Aorta (tissue), 5 donors: Measurements from ENCODE around the gene BGN. TPM values are rescaled to one million over a fixed set of nuclear protein-coding genes. Genes with fewer than 3 reads are reported as not detected.

Experiments
- ATAC-seq: fragments of 200-7000 bp; cut with Tn5 transposase; one replicate; pipeline ENCODE4 v1.9.1; 2022; ENCODE audit warnings: moderate library complexity; ENCODE audit not compliant: low FRiP score
- DNase-seq, 2 donors: peaks; one replicate each; pipeline ENCODE4 v3.0.0-alpha.2; 2020
- H3K27ac ChIP-seq, 2 donors: one replicate each; pipeline ENCODE4 v1.5.1; 2013; ENCODE audit warnings: low read length in 2 of 2, mild to moderate bottlenecking in 2 of 2, moderate library complexity in 2 of 2, control low read depth in 1 of 2, inconsistent platforms in 1 of 2, low read depth in 1 of 2
- H3K27me3 ChIP-seq, 2 donors: one replicate each; pipeline ENCODE4 v1.6.1; 2013; ENCODE audit warnings: control low read depth in 1 of 2, low read length in 1 of 2, mild to moderate bottlenecking in 1 of 2, moderate library complexity in 1 of 2; ENCODE audit not compliant: insufficient read depth in 2 of 2, control insufficient read depth in 1 of 2
- H3K36me3 ChIP-seq, 2 donors: one replicate each; pipeline ENCODE4 v1.6.1; 2013; ENCODE audit warnings: control low read depth in 1 of 2, low read length in 1 of 2, mild to moderate bottlenecking in 1 of 2; ENCODE audit not compliant: insufficient read depth in 2 of 2, control insufficient read depth in 1 of 2
- H3K4me1 ChIP-seq, 2 donors: one replicate each; pipeline ENCODE4 v1.6.1; 2013; ENCODE audit warnings: low read length in 2 of 2, control low read depth in 1 of 2, mild to moderate bottlenecking in 1 of 2, moderate library complexity in 1 of 2; ENCODE audit not compliant: insufficient read depth in 2 of 2, control insufficient read depth in 1 of 2
- H3K4me3 ChIP-seq, 2 donors: one replicate each; pipeline ENCODE4 v1.5.1; 2013; ENCODE audit warnings: low read length in 2 of 2, control low read depth in 1 of 2, mild to moderate bottlenecking in 1 of 2
- H3K9me3 ChIP-seq: one replicate; pipeline ENCODE4 v1.6.1; 2013; ENCODE audit warnings: mild to moderate bottlenecking, low read length; ENCODE audit not compliant: control insufficient read depth
- WGBS, 2 donors: extraction: QIAGEN DNeasy Blood & Tissue Kit; methylation state at CpG; one replicate each; pipeline ENCODE4 v1.1.7; 2013; 5-methylcytosine and 5-hydroxymethylcytosine counted together
- intact Hi-C, 2 donors: fragments of 100-400 bp; cut with DNase I; formaldehyde crosslinking; loops; one replicate each; pipeline versions ENCODE4 v1.14.2 to v1.15.0; 2022
- polyA plus RNA-seq, 2 donors: library from polyadenylated mRNA; stranded (reverse); fragments of 200-250 nt; gene quantifications; one replicate each; pipeline ENCODE4 v1.2.3, GENCODE V29; 2013
- total RNA-seq, 2 donors: library from RNA; stranded (reverse); fragmentation: NEBNext Ultra II Directional; extraction: Animal tissue kit (Norgen Biotek cat#: 25700); gene quantifications; one replicate each; pipeline ENCODE4 v1.2.1, GENCODE V29; 2021
- donor health status: healthy with polysubstance abuse.
- donor health status: Bipolar disorder and iron deficiency.
- donor health status: DM: no; HTN: no; CAD: no.
- donor health status: DM: no; HTN: no; CAD: no.
- donor health status: DM: yes; HTN: yes; CAD: no.

Gene BGN
- total and polyA plus RNA-seq, 4 donors: 1,177 to 3,171 (median 1,801) TPM

DNA sequence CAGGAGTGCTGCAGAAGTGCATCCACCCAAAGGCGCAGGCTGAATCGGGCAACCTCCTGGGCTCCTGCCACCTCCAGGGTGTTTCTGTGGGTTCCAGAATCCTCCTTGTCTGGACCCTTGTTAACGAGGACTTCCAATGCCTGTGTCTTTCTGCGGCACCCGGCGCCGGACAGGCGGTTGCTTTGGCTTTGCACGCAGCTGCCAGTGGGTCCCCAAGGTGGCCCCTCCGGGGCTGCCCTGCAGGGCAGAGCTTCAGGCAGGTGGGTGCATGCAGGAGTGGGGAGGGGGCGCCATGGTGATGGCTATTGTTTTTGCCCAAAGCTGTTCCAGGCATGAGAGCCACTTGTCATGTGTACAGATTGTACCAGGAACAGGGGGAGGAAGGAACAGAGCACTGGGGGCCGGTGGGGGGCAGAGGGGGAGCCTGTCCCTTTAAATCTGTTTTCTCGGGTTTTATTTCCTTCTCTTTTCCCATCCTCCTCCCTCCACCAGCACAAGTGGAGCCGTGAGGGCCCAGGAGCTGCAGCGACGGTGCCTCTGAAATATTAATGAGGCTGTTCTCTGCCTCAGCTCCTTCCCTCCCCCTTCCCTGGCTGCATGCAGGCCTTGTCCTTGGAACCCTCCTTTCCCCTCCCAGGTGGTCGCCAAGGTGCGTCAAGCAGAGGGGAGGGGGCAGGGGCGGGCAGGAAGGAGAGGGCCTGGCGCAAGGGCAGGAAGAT lies 35.8 kb downstream of the BGN start:
- H3K9me3 ChIP-seq: no peaks in the 10 kb centered on the region
- no peak overlapping the region for H3K27ac ChIP-seq
- no peaks in the 10 kb centered on the region for H3K36me3 ChIP-seq
- 76 to 80% methylated on average over 17 to 20 of the region's 20 CpGs for WGBS, 2 donors
- no peaks in the 10 kb centered on the region for H3K27me3 ChIP-seq
- H3K4me3 ChIP-seq: no peak overlapping the region
- ATAC-seq (no peak), DNase-seq (no peak)
- no peaks in the 10 kb centered on the region for H3K4me1 ChIP-seq
- intact Hi-C loops: no loop called here

- Histone ChIP-seq H3K9me3 (no peaks in the 10 kb centered on the region), H3K27me3 (no peaks in the 10 kb centered on the region), H3K4me3 (no peak overlapping the region), H3K36me3 (no peaks in the 10 kb centered on the region), H3K27ac (no peak overlapping the region), H3K4me1 (no peaks in the 10 kb centered on the region)
- ATAC-seq (no peak), DNase-seq (no peak)
- WGBS, 2 donors: 93% methylated on average over 15 of the region's 15 CpGs
- intact Hi-C loops: no loop called here
These were observed 38.3 kb downstream of the BGN start for GRCh38 chrX:153533091-153533490.

GRCh38 chrX:153537080-153537479 lies 42.3 kb downstream of the BGN start:
- Histone ChIP-seq H3K27ac (no peak overlapping the region), H3K4me1 (no peaks in the 10 kb centered on the region), H3K36me3 (no peaks in the 10 kb centered on the region), H3K27me3 (no peaks in the 10 kb centered on the region), H3K9me3 (no peaks in the 10 kb centered on the region), H3K4me3 (no peak overlapping the region)
- ATAC-seq: no peak
- intact Hi-C loops: no loop called here
- no peak for DNase-seq
- WGBS, 2 donors: 81 to 85% methylated on average over 11 of the region's 11 CpGs

GRCh38 chrX:153537526-153538295 lies 42.9 kb downstream of the BGN start:
- 84 to 87% methylated on average over 25 to 26 of the region's 26 CpGs for WGBS, 2 donors
- H3K9me3 ChIP-seq: no peaks in the 10 kb centered on the region
- intact Hi-C loops: no loop called here
- ATAC-seq (no peak), DNase-seq (no peak)
- no peak overlapping the region for H3K27ac ChIP-seq
- no peaks in the 10 kb centered on the region for H3K27me3 ChIP-seq
- H3K36me3 ChIP-seq: no peaks in the 10 kb centered on the region
- no peak overlapping the region for H3K4me3 ChIP-seq
- no peaks in the 10 kb centered on the region for H3K4me1 ChIP-seq

GRCh38 chrX:153538424-153538823 lies 43.6 kb downstream of the BGN start:
- 80 to 81% methylated on average over 17 of the region's 17 CpGs for WGBS, 2 donors
- intact Hi-C loops: no loop called here
- no peak for DNase-seq
- H3K27me3 ChIP-seq: no peaks in the 10 kb centered on the region
- no peaks in the 10 kb centered on the region for H3K36me3 ChIP-seq
- H3K4me1 ChIP-seq: no peaks in the 10 kb centered on the region
- no peaks in the 10 kb centered on the region for H3K9me3 ChIP-seq
- no peak overlapping the region for H3K4me3 ChIP-seq
- no peak for ATAC-seq
- H3K27ac ChIP-seq: no peak overlapping the region

DNA sequence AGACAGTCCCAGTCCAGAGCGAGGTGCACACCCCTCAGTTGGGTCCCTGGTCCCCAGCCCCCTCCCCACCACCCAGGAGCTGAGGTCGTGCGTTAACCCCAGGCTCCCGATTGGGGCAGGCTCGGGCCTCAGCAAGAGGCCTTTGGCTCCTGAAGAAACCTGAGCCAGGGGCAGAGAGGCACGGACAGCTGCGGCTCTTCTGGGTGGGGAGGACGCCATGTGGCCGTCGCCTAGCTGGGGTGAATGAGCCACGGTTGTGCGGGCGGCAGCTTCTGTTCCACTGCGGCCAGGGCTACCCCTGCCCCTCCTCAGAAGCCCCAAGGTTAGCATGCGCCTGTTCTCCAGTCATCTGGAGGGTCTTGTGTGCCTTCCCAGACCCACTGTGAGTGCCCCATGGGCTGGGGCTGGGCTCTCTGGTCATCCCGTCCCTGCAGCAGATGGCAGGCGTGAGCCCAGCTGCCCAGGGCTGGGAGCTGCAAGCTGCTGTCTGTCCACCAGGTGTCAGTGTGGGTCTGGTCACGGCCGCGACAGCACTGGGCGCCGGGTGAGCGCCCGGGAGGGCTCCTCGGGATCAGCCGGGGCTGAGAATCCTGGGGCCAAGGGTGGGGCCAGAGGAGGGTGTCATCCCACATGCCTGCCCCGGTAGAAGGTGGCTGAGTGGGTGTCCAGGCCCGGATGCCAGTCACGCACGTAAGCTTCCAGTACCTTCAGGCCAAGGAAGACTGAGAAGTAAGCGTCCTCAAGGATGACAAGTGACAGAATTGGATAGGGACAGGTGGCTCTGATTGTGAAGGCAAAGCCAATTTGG lies 44.6 kb downstream of the BGN start:
- intact Hi-C loops: no loop called here
- Histone ChIP-seq H3K27me3 (no peaks in the 10 kb centered on the region), H3K4me3 (no peak overlapping the region), H3K36me3 (no peaks in the 10 kb centered on the region), H3K27ac (no peak overlapping the region), H3K9me3 (no peaks in the 10 kb centered on the region), H3K4me1 (no peaks in the 10 kb centered on the region)
- peak; percentile 65 for ATAC-seq
- whole genome bisulfite sequencing, 2 donors: 37 to 52% methylated on average over 29 to 31 of the region's 31 CpGs
- DNase-seq: peak; percentile 78 to 88

DNA sequence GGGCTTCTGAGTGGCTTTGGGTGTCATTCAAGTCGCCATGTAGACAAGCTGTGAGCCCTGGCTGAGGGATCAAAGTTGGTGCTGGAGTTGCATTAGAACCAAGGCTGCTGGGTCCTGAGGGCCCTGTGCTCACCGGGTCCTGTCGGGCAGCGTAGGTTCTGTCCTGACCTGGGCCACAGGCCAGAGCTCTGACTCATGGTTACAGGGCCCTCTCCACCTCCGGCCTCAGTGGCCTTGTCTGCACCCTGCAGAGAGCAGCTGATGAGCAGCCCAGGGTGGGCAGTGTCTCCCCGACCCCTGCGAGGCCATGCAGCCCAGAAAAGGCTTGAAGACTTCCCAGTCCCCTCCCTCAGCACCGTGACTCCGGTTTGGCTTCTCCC lies 45.2 kb downstream of the BGN start:
- Histone ChIP-seq H3K27me3 (no peaks in the 10 kb centered on the region), H3K4me3 (no peak overlapping the region), H3K9me3 (no peaks in the 10 kb centered on the region), H3K36me3 (no peaks in the 10 kb centered on the region), H3K27ac (no peak overlapping the region), H3K4me1 (no peaks in the 10 kb centered on the region)
- DNase-seq: no peak
- intact Hi-C loops: no loop called here
- no peak for ATAC-seq
- 68 to 77% methylated on average over 9 of the region's 9 CpGs for WGBS, 2 donors

GRCh38 chrX:153544727-153545126 lies 49.9 kb downstream of the BGN start:
- Histone ChIP-seq H3K9me3 (no peaks in the 10 kb centered on the region), H3K36me3 (no peaks in the 10 kb centered on the region), H3K27me3 (no peaks in the 10 kb centered on the region), H3K4me1 (no peaks in the 10 kb centered on the region), H3K27ac (no peak overlapping the region), H3K4me3 (no peak overlapping the region)
- ATAC-seq: no peak
- WGBS, 2 donors: 80 to 87% methylated on average over 6 to 8 of the region's 8 CpGs
- intact Hi-C loops: no loop called here
- DNase-seq: no peak
